PC-3 (cell line): ENCODE results near the gene FUT6.

ENCODE experiments used
- CTCF ChIP-seq: fragments of 300-600 bp; sonication (generic); conservative IDR thresholded peaks from 2 replicates; pipeline ENCODE4 v1.5.1; 2017; ENCODE audit warnings: antibody characterized with exemption, low read depth, mild to moderate bottlenecking, low read length
- EZH2 ChIP-seq: fragments of 300-600 bp; sonication (generic); IDR thresholded peaks from one replicate; pipeline ENCODE4 v1.6.1; 2017; ENCODE audit warnings: antibody characterized with exemption, mild to moderate bottlenecking, low read length; ENCODE audit not compliant: unreplicated experiment
- EZH2phosphoT487 ChIP-seq: fragments of 300-600 bp; sonication (generic); IDR thresholded peaks from 2 replicates; pipeline ENCODE4 v1.6.1; 2018; ENCODE audit warnings: mild to moderate bottlenecking, antibody characterized with exemption, low read length, borderline replicate concordance

GRCh38 chr19:5864013-5864720 lies 24.7 kb upstream of the FUT6 start:
- TF ChIP-seq CTCF (no peak), EZH2phosphoT487 (no peak), EZH2 (no peak)
